ENCODE results near the gene CYP26B1. TPM values are rescaled to one million over a fixed set of nuclear protein-coding genes. Genes with fewer than 3 reads are reported as not detected.

CYP26B1 gene
- total and polyA plus RNA-seq, 2 experiments from 2014 or later = 3.9 to 6.5 TPM

DNA sequence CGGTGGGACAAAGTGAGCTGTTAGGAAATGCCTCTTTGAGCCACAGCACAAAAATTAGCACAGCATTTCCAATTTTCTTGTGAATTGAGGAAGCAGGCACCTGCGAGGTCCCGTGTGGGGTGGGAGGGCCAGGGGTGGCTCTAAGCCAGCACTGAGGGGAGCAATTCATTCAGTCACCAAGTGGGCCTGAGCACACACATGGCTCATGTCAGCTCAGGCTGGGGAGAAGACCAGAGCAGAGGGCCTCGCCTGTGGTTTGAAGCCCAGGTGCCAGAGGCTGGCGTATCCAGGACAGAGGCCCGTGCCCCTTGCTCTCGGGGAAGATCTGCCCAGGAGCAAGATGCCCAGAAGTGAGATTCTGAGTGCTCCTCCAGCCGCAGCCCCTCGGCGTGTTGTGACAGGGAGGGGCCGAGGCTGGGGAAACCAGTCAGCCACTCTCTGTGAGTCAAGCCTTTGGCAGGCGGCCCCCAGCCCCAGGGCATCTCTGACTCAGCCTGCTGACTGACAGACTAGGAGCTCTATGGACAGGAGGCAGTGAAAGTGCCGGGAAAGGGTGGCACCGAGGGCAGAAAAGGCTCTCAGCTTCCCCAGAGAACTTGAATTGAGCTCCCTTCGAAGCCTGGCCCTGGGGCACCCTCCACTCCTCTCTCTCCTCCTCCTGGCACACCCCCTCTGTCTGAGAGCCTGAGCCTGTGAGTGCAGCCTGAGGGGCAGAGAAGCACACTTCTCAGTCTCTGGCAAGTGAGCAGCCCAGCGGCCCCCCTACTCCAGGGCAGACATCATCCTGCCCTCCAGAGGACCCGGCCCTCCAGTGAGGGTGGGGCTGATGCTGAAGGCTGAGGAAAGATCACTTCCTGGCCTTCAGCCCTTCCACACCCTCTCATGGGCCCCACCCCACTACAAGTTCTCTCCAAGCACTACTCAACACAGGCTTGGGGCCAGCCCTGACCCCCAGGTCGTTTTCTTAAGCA lies 32.3 kb downstream of the CYP26B1 start:
- TF ChIP-seq EZH2 (IDR thresholded peaks at IDR 0.05; ENCODE audit: borderline replicate concordance) = no peak
- TF ChIP-seq CTCF (IDR thresholded peaks at IDR 0.05; ENCODE audit: poor library complexity) = no peak
- no peak for TF ChIP-seq EZH2phosphoT487 (IDR thresholded peaks at IDR 0.05; ENCODE audit: low read depth, severe bottlenecking, unreplicated experiment)
- H3K4me3 ChIP-seq = no peak overlapping the region
- H2AFZ ChIP-seq = no peak overlapping the region
- H3K36me3 ChIP-seq (replicated peaks; ENCODE audit: insufficient read depth, low read depth) = no peaks in the 10 kb centered on the region
- no peaks in the 10 kb centered on the region for H3K9me3 ChIP-seq (ENCODE audit: low read depth)
- H3K27ac ChIP-seq = peak overlapping the region; percentile 44
- DNase-seq (ENCODE audit: low spot score) = peak; percentile 84
- H3K9me2 ChIP-seq (replicated peaks; ENCODE audit: insufficient read depth) = no peaks in the 10 kb centered on the region
- no peaks in the 10 kb centered on the region for H3K27me3 ChIP-seq
- WGBS (ENCODE audit: low lambda C conversion rate, missing lambda C conversion rate) = 43% methylated on average over 18 of the region's 18 CpGs
- peaks cover 10% of the 10 kb centered on the region for H3K4me1 ChIP-seq (ENCODE audit: insufficient read depth)
- peak overlapping the region; percentile 5 for H3K4me2 ChIP-seq
- H3K79me2 ChIP-seq = no peaks in the 10 kb centered on the region
- no peaks in the 10 kb centered on the region for H4K20me1 ChIP-seq (ENCODE audit: insufficient read depth, poor library complexity, severe bottlenecking)

GRCh38 chr2:72114693-72115051 lies 33.0 kb downstream of the CYP26B1 start:
- no peaks in the 10 kb centered on the region for H3K9me3 ChIP-seq (ENCODE audit: low read depth)
- H3K79me2 ChIP-seq = no peaks in the 10 kb centered on the region
- TF ChIP-seq EZH2 (IDR thresholded peaks at IDR 0.05; ENCODE audit: borderline replicate concordance) (no peak), EZH2phosphoT487 (IDR thresholded peaks at IDR 0.05; ENCODE audit: low read depth, severe bottlenecking, unreplicated experiment) (no peak), CTCF (IDR thresholded peaks at IDR 0.05; ENCODE audit: poor library complexity) (no peak)
- no peak overlapping the region for H3K4me3 ChIP-seq
- no peak overlapping the region for H3K27ac ChIP-seq
- H3K27me3 ChIP-seq = no peaks in the 10 kb centered on the region
- H4K20me1 ChIP-seq (ENCODE audit: insufficient read depth, poor library complexity, severe bottlenecking) = no peaks in the 10 kb centered on the region
- DNase-seq (ENCODE audit: low spot score) = no peak
- no peak overlapping the region for H3K4me2 ChIP-seq
- H3K36me3 ChIP-seq (replicated peaks; ENCODE audit: insufficient read depth, low read depth) = no peaks in the 10 kb centered on the region
- H3K4me1 ChIP-seq (ENCODE audit: insufficient read depth) = peaks cover 10% of the 10 kb centered on the region
- H2AFZ ChIP-seq = no peak overlapping the region
- no peaks in the 10 kb centered on the region for H3K9me2 ChIP-seq (replicated peaks; ENCODE audit: insufficient read depth)
- 92% methylated on average over 11 of the region's 11 CpGs for WGBS (ENCODE audit: low lambda C conversion rate, missing lambda C conversion rate)

- Histone ChIP-seq H3K27ac (no peak overlapping the region), H3K9me2 (replicated peaks; ENCODE audit: insufficient read depth) (no peaks in the 10 kb centered on the region), H3K9me3 (ENCODE audit: low read depth) (no peaks in the 10 kb centered on the region), H3K4me2 (no peak overlapping the region), H3K79me2 (no peaks in the 10 kb centered on the region), H3K36me3 (replicated peaks; ENCODE audit: insufficient read depth, low read depth) (no peaks in the 10 kb centered on the region), H2AFZ (no peak overlapping the region), H4K20me1 (ENCODE audit: insufficient read depth, poor library complexity, severe bottlenecking) (no peaks in the 10 kb centered on the region), H3K4me3 (no peak overlapping the region), H3K27me3 (no peaks in the 10 kb centered on the region), H3K4me1 (ENCODE audit: insufficient read depth) (peaks cover 10% of the 10 kb centered on the region)
- no peak for DNase-seq (ENCODE audit: low spot score)
- no peak for TF ChIP-seq CTCF (IDR thresholded peaks at IDR 0.05; ENCODE audit: poor library complexity)
- TF ChIP-seq EZH2phosphoT487 (IDR thresholded peaks at IDR 0.05; ENCODE audit: low read depth, severe bottlenecking, unreplicated experiment) = no peak
- no peak for TF ChIP-seq EZH2 (IDR thresholded peaks at IDR 0.05; ENCODE audit: borderline replicate concordance)
- 90% methylated on average over 14 of the region's 15 CpGs for WGBS (ENCODE audit: low lambda C conversion rate, missing lambda C conversion rate)
Measured at GRCh38 chr2:72113847-72114692, 33.6 kb downstream of the CYP26B1 start.
